A549 treated with dexamethasone at 1 μM for 4 hours (cell line): ENCODE data around the gene HIPK3. TPM values are rescaled to one million over a fixed set of nuclear protein-coding genes. Genes with fewer than 3 reads are reported as not detected.

ENCODE experiments used
- total RNA-seq: library from RNA; stranded (reverse); fragments of 200-300 nt; extraction: Qiagen RNA extraction; gene quantifications from 5 replicates; pipeline ENCODE4 v1.2.3, GENCODE V29; 2022

The HIPK3 gene
- total RNA-seq, result 11.7 to 24.5 TPM (median 21.2 TPM) in 5 replicates

DNA sequence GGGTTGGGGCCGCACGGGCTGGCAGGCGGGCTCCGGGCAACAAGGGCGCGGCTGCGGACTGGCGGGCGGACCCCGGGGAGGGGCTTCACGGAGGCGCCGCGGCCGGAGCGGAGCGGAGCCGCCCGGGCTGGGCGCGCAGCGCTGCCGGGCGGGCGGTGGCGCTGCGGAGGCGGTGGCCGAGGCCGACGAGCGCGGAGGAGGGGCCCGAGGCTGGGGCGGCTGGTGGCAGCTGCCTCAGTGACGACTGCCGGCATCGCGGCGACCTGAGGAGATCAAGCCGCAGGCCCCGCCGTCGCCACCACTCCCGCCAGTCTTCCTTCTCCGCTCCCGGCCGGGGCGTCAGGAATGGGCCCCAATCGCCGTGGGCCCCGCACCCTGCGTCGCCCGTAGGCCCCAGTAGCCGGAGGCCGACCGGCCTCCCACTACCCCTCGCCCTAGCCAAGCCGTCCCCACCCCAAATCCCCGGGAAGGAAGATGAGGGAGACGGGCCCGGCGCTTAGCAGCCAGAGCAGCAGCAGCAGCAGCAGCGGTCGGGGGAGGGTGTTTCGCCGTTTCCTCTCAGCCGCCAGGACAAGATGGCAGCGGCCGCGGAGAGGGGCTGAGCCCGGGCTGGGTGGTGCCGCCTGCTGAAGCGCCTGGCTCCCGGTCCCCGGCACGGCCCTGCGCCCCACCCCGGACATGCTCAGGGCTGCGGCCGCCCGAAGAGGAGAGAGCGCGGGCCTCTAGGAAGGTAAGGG is at the start of gene HIPK3:
HIPK3 (plus strand) TSS at position 222 of the 737 bp plus-strand sequence.

GRCh38 chr11:33375688-33376311 is 118.6 kb downstream of the HIPK3 start, which contains the start of gene KIAA1549L:
Gene KIAA1549L (plus strand): TSS chr11:33376108.

Other genes starting within 250 kb of the HIPK3 start
- gene DEPDC7, start 241.5 kb upstream of the HIPK3 start, total RNA-seq, result 6.8 to 7.8 TPM (median 7.0 TPM) in 5 replicates
- 18.5 to 29.2 TPM (median 24.3 TPM) in 5 replicates for gene TCP11L1, start 217.8 kb upstream of the HIPK3 start, total RNA-seq
- gene CSTF3, start 95.9 kb upstream of the HIPK3 start, total RNA-seq, result 25.9 to 29.8 TPM (median 27.7 TPM) in 5 replicates
- gene KIAA1549L, start 118.7 kb downstream of the HIPK3 start, total RNA-seq, result 5.2 to 9.6 TPM (median 7.8 TPM) in 5 replicates